Erythroblast (primary cell): ENCODE data around the gene CHST4.

ENCODE experiments used
- GATA1 ChIP-seq: IDR thresholded peaks from 2 replicates; pipeline ENCODE4 v1.6.1; 2011; ENCODE audit warnings: low read depth, mild to moderate bottlenecking, control low read depth, low read length, moderate library complexity
- POLR2A ChIP-seq: IDR thresholded peaks from 2 replicates; pipeline ENCODE4 v1.6.1; 2011; ENCODE audit warnings: mild to moderate bottlenecking, low read length

GRCh38 chr16:71528257-71528656 lies 2.0 kb downstream of the CHST4 start:
- no peak for TF ChIP-seq POLR2A
- no peak for TF ChIP-seq GATA1
